GM12801 (cell line): Measurements from ENCODE around the gene ISL2.

Source experiments
- TF ChIP-seq, protein P1 (sequence below): IDR thresholded peaks from one replicate; pipeline ENCODE4 v1.5.1; 2011; ENCODE audit warnings: control low read depth; ENCODE audit not compliant: insufficient read length; ENCODE audit errors: extremely low read depth

The ISL2 gene

DNA sequence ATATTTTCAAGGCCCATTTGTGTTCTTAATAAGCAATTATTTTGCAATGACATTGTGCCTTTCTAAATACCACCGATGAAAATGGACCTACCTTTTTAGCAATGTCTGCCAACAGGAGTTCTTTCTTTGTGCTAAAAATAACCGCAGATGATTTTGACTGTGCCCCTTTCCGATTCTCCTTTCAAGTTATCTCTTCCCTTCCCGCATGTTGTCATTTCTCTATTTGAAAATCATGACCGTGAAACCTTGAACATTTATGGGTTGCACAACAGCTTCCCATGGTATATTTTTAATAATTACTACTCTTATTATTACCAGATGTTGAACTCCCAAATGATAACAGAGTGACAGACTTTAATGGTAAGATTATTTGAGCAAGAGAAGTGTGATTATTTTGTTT, 15.0 kb upstream of the ISL2 start:
- TF ChIP-seq, protein P1, sequence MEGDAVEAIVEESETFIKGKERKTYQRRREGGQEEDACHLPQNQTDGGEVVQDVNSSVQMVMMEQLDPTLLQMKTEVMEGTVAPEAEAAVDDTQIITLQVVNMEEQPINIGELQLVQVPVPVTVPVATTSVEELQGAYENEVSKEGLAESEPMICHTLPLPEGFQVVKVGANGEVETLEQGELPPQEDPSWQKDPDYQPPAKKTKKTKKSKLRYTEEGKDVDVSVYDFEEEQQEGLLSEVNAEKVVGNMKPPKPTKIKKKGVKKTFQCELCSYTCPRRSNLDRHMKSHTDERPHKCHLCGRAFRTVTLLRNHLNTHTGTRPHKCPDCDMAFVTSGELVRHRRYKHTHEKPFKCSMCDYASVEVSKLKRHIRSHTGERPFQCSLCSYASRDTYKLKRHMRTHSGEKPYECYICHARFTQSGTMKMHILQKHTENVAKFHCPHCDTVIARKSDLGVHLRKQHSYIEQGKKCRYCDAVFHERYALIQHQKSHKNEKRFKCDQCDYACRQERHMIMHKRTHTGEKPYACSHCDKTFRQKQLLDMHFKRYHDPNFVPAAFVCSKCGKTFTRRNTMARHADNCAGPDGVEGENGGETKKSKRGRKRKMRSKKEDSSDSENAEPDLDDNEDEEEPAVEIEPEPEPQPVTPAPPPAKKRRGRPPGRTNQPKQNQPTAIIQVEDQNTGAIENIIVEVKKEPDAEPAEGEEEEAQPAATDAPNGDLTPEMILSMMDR = no peak

DNA sequence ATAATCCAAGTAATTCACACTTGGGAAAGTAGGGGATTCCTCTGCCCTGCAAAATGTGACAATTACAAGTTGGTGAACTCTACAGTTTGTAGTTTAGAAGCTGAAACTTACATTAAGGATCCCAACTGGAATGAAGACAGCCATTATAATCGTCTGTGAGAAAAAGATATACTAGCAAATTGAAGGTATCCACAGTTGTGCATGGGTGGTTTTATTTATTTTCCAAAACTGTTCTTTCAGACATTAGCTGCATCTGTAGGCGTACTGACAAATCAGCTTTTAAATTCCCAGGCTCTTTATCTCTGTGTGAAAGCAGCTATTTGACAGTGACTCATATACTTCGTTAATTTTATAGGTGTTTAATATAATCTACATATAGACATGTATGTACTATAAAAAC, 12.5 kb upstream of the ISL2 start:
- TF ChIP-seq, protein P1 = no peak

DNA sequence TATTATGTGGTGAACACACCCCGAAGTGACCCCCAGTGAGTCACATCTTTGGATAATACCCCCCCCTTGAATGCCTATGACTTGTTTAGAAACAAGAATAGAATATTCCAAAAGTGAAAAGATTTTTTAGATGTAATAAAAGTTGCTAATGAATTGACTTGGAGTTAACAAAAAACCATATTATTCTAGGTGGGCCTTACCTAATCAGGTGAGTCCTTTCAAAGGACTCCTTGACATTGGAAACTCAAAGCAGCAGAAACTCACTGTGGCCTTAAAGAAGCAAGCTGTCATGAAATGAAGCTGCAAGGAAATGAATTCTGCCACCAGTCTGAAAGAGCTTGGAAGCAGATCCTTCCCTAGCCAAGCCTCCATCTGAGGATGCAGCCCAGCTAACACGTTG, 10.9 kb upstream of the ISL2 start:
- TF ChIP-seq, protein P1 = no peak

DNA sequence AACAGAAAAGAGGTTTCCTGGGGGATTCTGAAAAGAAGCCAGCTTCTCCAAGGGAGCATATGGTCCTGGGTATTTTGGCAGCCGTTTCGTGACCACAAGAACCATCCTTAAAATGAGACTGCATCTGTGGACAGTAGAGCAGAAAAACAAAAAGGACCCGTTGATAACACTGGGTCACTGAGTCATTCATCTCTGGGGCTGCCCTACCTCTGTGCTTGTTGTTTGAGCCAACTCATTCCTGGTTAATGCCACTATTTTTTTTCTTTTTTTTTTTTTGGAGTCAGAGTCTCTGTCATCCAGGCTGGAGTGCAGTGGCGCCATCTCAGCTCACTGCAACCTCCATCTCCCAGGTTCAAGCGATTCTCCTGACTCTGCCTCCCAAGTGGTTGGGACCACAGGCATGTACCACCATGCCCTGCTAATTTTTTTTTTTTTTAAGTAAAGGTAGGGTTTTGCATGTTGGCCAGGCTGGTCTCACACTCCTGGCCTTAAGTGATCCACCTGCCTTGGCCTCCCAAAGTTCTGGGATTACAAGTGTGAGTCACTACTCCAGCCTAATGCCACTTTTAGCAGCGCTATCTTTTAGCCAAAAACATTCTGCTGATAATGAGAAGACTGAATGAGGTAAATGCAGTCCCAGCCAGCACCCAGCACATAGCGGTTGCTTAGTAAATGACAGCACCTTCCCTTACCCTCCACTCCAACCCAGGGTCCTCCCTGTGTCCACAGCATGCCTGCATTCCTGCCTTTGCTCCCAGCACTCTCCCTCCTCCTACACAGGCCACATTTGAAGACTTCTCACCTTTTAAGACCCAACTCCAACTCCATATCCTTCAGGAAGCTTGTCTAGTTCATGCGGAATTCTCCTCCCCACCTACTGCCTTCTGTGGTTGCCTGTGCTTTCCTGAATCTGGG, 9.1 kb upstream of the ISL2 start:
- TF ChIP-seq, protein P1 = no peak

DNA sequence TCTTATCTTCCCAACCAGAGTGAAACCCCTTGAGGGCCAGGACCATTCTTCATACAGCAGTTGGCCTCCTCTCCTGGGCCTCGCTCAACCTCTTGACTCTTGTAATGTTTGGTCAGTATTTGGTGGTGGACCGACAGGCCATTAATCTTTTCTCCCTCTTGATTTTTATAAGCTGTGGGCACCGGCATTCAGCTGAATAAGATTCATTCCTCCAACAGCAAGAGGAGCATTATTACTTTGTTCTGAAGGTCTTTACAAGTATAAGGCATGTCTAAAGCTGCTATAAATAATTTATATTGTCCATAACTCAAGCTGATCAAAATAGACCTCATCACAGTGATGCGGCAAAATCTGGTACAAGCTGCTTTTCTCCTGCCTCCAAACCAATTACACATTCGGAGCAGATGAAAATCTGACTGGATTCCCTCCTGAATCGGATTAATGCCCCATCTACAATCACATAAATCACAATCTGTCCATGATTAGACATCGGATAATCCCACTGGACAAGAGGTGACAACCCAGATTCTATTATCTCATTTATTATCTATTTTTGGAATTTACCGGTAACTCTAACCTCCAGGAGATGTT, 8.4 kb upstream of the ISL2 start:
- TF ChIP-seq, protein P1 = no peak

DNA sequence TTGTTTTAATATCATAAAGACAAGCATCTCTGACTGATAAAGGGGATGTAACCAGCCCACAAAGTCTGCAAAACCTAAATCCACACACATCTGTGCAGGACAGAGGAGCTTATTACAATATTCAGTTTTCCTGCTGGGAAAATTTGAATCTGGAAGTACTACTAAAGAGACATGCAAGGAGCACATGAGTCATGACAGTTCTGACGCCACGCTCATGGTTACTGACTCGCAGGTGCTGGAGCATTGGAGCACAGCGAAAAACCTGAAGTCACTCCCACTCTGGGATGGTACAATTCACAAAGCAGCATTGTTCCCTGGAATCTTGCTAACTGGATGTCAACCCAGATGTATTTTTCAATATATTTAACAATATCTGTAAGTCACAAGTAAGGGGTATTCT, 7.6 kb upstream of the ISL2 start:
- TF ChIP-seq, protein P1 = no peak

DNA sequence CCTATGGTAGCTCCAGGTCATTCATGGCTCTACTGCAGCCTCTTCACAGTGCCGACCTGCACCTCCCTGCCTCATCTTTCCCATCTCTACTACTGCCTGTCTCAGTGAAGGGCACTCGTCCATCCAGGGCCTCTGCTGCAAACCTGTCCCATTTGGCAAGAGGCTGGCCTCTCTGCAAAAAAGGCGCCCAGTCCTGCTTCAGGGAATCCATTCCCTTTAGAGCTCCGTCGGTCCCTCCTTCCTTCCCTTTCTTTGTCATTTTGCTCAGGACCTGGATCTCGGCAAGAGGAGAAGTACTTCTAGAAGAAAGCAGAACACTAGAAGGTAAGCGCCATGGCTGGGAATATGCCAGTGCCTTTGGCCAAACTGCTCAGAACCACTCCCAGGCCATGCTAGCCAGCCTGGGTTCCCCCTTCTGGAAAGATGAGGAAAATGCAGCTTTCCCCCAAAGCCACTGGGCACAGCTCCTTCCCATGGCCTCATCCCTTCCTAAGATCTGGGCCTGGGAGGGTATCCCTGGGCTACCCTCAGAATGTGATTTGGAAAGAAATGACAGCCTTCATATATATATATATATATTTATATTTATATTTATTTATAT, 6.4 kb upstream of the ISL2 start:
- TF ChIP-seq, protein P1 = no peak
